GM18873 (cell line): ENCODE measurements around the gene ZNF763.
"Not testable (repeated sequence)": the region's sequence is repeated elsewhere in the genome, so short reads cannot be mapped to it uniquely, and the experiment has no call there.

Experiments
- ATAC-seq: cut with Tn5 transposase; IDR thresholded peaks from one replicate; pipeline ENCODE4 v1.9.1; 2021; ENCODE audit warnings: mild to moderate bottlenecking, moderate library complexity, moderate number of reproducible peaks; ENCODE audit not compliant: unreplicated experiment, low FRiP score

Gene ZNF763

GRCh38 chr19:11970174-11970573, 5.3 kb downstream of the ZNF763 start:
- ATAC-seq, result no peak

GRCh38 chr19:11971041-11971440, 6.2 kb downstream of the ZNF763 start:
- ATAC-seq, result no peak

DNA sequence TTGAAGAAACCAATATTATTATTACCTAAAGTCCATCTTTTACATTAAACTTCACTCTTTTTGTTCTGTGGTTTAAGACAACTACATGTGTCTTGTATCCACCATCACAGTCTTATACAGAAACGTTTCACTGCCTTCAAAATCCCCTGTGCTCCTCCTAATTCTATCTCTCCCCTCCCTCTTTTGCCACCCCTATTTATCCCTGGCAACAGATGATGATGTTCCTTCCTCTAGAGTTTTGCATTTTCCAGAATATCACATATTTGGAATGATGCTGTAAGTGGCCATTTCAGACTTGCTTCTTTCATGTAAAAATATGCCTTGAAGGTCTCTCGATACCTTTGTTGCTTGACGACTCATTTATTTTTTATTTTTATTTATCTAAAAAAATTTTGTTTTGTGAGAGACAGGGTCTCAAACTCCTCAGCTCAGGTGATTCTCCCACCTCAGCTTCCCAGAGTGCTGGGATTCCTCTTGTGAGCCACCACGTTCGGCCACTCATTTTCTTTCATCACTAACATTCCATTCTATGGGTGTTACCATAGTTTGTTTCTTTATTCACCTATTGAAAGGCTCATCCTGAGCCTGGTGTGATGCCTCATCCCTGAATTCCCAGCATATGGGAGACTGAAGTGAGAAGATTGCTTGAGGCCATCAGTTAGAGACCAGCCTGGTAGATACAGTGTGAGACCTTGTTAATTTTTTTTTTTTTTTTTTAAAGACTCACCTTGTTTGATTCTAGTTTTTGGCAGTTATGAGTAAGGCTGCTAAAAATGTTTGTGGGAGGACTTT, 8.4 kb downstream of the ZNF763 start:
- no peak for ATAC-seq

GRCh38 chr19:11978492-11979100, 13.8 kb downstream of the ZNF763 start:
- no peak for ATAC-seq

DNA sequence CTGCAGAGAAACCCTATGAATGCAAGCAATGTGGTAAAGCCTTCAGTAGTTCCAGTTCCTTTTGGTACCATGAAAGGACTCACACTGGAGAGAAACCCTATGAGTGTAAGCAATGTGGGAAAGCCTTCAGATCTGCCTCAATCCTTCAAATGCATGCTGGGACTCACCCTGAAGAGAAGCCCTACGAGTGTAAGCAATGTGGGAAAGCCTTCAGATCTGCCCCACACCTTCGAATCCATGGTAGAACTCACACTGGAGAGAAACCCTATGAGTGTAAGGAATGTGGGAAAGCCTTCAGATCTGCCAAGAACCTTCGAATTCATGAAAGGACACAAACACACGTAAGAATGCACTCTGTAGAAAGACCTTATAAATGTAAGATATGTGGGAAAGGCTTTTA, 14.7 kb downstream of the ZNF763 start:
- ATAC-seq, result no peak

DNA sequence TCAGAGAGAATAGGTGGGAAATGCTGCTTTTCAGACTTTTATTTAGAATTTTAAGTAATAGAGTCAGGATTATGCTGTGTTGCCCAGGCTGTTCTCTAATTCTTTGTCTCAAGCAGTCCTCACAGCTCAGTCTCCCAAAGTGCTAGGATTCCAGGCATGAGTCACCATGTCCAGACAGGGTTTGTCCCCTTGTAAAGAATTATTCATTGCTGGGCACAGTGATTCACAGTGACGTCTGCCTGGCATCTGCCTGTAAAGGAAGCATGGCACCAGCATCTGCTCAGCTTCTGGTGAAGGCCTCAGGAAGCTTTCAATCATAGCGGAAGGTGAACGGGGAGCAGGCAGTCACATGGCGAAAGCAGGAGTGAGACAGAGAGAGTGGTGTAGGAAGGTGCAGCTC, 17.7 kb downstream of the ZNF763 start:
- ATAC-seq, result no peak

GRCh38 chr19:11984986-11985385, 20.1 kb downstream of the ZNF763 start:
- ATAC-seq, result no peak

DNA sequence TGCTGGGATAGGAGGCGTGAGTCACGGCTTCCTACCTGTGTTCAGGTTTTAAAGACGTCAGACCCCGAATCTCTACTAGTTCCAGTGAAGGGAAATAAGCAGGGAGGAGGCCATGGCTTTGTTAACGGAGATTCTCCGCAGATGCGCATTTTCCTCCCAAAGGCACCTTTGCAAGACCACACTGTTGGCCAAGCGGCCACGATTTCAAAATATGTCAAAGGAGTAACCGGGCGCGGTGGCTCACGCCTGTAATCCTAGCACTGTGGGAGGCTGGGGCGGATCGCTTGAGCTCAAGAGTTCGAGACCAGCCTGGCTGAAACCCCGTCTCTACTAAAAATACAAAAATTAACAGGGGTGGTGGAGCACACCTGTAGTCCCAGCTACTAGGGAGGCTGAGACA, 21.9 kb downstream of the ZNF763 start:
- ATAC-seq, result no peak

DNA sequence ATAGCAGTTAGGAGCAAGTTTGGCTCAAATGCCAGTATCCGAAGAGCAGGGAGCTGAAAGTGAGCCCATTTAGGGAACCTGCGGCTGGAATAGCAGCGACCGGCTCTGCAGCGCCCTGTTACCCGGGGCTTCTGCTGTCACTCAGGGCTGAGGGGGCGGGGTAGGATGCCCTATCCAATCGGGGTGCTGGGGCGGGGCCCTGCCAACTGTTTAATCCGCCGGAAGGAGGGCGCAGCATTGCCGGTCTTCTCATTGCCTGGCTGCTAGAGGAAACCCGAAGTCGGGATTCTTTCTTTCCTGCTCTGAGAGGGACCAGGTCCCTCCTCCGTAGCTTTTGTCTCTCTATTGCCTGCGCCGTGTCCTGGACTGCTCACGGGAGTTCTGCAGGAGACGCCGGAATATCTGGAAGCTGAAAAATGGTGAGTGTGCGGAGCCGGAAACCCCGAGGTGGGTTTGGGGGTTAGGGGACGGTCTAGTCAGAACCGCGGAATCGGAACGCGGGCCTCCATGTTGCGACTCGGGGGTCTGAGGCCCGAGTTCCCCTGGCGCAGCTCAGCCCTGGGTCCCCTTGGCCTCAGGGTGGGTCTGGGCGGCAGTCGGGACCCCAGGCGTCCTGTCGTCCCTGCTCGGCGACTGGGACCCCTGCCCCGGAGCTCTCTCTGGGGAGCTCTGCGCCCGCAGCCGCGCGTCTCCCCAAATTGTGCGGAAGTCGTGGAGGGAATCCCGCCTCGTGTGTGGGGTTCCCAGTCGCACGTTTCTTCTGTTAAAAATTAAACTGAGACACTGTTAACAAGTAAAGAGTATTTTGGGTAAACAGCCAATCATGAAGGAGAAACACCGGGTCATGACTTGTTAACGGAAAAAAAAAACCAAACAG, 22.8 kb downstream of the ZNF763 start:
- ATAC-seq, result no peak

DNA sequence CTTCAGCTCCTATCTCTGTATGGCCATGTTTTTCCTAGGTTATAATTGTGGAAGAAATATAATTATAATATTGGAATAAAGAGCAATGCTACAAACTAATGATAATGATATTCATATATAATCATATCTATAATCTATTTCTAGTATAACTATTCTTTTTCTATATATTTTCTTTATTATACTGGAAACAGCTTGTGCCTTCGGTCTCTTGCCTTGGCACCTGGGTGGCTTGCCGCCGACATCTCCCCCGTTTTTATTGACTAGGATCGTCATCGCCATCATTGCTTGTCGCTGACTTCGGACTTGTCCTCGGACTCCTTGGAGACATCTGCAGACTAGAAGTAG, 24.2 kb downstream of the ZNF763 start:
- no peak for ATAC-seq

DNA sequence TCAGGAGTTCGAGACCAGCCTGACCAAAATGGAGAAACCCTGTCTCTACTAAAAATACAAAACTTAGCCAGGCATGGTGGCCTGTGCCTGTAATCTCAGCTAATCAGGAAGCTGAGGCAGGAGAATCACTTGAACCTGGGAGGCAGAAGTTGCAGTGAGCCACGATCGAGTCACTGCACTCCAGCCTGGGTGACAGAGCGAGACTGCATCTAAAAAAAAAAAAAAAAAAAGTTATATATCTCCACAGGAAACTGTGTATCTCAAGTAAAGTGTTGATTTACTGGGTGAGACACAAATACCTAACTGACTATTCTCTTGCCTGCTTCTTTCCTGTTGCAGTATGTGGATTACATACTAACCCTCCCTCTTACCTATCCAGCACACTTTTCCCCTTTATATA, 27.1 kb downstream of the ZNF763 start:
- not testable (repeated sequence) for ATAC-seq

DNA sequence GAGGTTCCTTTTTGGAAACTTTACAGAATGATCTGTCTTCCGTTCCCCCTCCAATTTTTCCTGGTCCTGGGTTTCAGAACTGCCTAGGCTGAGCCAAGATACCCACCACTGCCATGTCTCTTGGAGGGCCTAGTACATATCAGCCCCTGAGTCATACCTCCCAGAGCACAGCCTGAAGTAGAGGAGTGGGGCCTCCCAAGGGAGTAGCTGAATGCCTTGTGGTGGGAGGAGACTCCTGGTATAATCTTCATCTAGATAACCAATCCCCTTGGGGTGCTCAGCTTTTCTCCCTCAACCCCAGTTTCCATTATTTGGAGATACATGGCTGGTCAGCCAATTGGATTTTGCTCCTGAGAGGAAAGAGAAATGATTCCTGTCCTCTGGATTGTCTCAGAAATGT, 30.3 kb downstream of the ZNF763 start:
- no peak for ATAC-seq

DNA sequence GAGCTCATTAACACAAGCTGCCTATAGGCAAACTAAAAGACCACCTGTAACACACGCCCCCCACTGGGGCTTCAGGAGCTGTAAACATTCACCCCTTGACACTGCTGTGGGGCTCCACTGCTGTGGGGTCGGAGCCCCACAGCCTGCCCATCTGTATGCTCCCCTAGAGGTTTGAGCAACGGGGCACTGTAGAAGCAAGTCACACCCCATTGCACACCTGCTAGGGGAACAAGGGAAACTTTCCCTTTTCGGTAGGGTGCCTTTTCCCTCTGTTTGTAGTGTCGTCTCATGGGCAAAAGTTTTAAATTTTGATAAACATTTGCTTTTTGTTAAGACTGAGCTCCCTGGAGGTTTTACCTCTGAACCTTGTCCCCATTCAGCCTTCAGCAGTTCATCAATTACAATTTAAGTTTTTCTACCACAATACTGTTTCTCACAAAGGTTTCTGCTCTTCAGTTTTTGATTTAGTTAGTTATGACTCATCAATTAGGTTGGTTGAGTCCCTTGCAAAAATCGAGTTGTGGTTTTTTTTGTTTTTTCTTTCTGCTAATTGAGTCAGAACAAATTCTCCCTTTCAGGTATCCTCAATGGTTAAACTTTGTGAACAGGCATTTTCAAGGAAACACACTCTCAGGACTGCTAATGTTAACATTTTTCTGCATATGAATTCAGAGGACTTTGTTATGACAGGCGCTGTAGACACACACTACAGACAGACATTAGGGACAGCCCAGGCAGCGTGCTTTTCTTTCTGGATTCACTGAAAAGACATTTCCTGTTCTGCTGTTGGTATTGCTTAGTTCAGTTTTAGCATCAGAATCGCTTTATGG, 35.5 kb downstream of the ZNF763 start:
- ATAC-seq, result no peak

- no peak for ATAC-seq
Measured at GRCh38 chr19:12015015-12015752, 50.3 kb downstream of the ZNF763 start.

DNA sequence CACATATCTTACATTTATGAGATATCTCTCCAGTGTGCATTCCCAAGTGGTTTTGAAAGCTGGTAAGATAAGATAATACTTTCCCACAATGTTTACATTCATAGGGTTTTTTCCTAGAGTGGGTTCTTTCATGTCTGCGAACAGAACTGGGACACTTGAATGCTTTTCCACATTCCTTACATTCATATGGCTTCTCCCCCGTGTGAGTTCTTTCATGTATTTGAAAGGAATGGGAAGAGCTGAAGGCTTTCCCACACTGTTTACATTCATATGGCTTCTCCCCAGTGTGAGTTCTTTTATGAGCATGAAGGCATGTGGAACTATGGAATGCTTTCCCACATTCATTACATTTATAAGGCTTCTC, 50.9 kb downstream of the ZNF763 start:
- no peak for ATAC-seq
